ENCODE measurements around the gene TBC1D2B.
"Not testable (repeated sequence)": the region's sequence is repeated elsewhere in the genome, so short reads cannot be mapped to it uniquely, and the experiment has no call there.

GRCh38 chr15:77977903-77978758 is 99.4 kb downstream of the TBC1D2B start:
- TF ChIP-seq, protein P1, sequence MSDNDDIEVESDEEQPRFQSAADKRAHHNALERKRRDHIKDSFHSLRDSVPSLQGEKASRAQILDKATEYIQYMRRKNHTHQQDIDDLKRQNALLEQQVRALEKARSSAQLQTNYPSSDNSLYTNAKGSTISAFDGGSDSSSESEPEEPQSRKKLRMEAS (IDR thresholded peaks at IDR 0.05; ENCODE audit: insufficient read depth, insufficient read length), result not testable (repeated sequence)
- TF ChIP-seq, protein P2, sequence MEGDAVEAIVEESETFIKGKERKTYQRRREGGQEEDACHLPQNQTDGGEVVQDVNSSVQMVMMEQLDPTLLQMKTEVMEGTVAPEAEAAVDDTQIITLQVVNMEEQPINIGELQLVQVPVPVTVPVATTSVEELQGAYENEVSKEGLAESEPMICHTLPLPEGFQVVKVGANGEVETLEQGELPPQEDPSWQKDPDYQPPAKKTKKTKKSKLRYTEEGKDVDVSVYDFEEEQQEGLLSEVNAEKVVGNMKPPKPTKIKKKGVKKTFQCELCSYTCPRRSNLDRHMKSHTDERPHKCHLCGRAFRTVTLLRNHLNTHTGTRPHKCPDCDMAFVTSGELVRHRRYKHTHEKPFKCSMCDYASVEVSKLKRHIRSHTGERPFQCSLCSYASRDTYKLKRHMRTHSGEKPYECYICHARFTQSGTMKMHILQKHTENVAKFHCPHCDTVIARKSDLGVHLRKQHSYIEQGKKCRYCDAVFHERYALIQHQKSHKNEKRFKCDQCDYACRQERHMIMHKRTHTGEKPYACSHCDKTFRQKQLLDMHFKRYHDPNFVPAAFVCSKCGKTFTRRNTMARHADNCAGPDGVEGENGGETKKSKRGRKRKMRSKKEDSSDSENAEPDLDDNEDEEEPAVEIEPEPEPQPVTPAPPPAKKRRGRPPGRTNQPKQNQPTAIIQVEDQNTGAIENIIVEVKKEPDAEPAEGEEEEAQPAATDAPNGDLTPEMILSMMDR (IDR thresholded peaks at IDR 0.05; ENCODE audit: extremely low read depth in 1 of 2, insufficient read depth in 1 of 2, low read depth in 1 of 2, low read length in 2 of 2), result not testable (repeated sequence)

Measured in endothelial cell of umbilical vein (primary cell).